Natural killer cell (primary cell): Measurements from ENCODE around the gene SCLY. TPM values are rescaled to one million over a fixed set of nuclear protein-coding genes. Genes with fewer than 3 reads are reported as not detected.
A peak's percentile ranks its signal among the peaks of the same experiment; 100 is the strongest.

Source experiments
- ATAC-seq, 3 donors: fragments of 150-1000 bp in 2 of 3; fragments of 200-7000 bp in 1 of 3; cut with Tn5 transposase; 1 replicate in 1 of 3; 2 replicates in 2 of 3; pipeline ENCODE4 v1.10.0; 2021; ENCODE audit warnings: mild to moderate bottlenecking in 2 of 3, moderate library complexity in 2 of 3
- DNase-seq, 2 donors: peaks; one replicate each; pipeline versions ENCODE4 v3.0.0 to v3.0.0-alpha.2; 2013 to 2021; ENCODE audit warnings: mixed read lengths in 1 of 2
- H3K27ac ChIP-seq: one replicate; pipeline ENCODE4 v1.5.1; 2013; ENCODE audit warnings: mild to moderate bottlenecking, low read length
- H3K27me3 ChIP-seq: one replicate; pipeline ENCODE4 v1.6.1; 2013; ENCODE audit warnings: low read length; ENCODE audit not compliant: control insufficient read depth, insufficient read depth
- H3K36me3 ChIP-seq: one replicate; pipeline ENCODE4 v1.6.1; 2013; ENCODE audit warnings: low read length; ENCODE audit not compliant: control insufficient read depth, insufficient read depth
- H3K4me1 ChIP-seq: one replicate; pipeline ENCODE4 v1.6.1; 2013; ENCODE audit warnings: low read length; ENCODE audit not compliant: control insufficient read depth, insufficient read depth
- H3K4me3 ChIP-seq: one replicate; pipeline ENCODE4 v1.5.1; 2013; ENCODE audit warnings: low read length
- H3K9me3 ChIP-seq: one replicate; pipeline ENCODE4 v1.6.1; 2013; ENCODE audit warnings: low read length; ENCODE audit not compliant: control insufficient read depth, insufficient read depth
- H3K27ac Mint-ChIP-seq, 2 donors: one replicate each; pipeline ENCODE4 v1.8.0; 2022; ENCODE audit warnings: mild to moderate bottlenecking in 2 of 2, mixed read lengths in 2 of 2, moderate library complexity in 1 of 2
- H3K27me3 Mint-ChIP-seq, 2 donors: one replicate each; pipeline ENCODE4 v1.8.0; 2022; ENCODE audit warnings: low read depth in 2 of 2, mixed read lengths in 2 of 2
- H3K36me3 Mint-ChIP-seq: one replicate; pipeline ENCODE4 v1.8.0; 2022; ENCODE audit warnings: mixed read lengths
- H3K4me1 Mint-ChIP-seq, 2 donors: one replicate each; pipeline ENCODE4 v1.8.0; 2022; ENCODE audit warnings: mixed read lengths in 2 of 2
- H3K4me3 Mint-ChIP-seq: one replicate; pipeline ENCODE4 v1.8.0; 2022; ENCODE audit warnings: mild to moderate bottlenecking, moderate library complexity, mixed read lengths
- H3K9me3 Mint-ChIP-seq, 2 donors: one replicate each; pipeline ENCODE4 v1.8.0; 2022; ENCODE audit warnings: mixed read lengths in 2 of 2
- CTCF ChIP-seq: fragments of 200-600 bp; IDR thresholded peaks from one replicate; pipeline ENCODE4 v1.8.0; 2022; ENCODE audit warnings: antibody characterized with exemption
- WGBS: methylation state at CpG from one replicate; pipeline ENCODE4 v1.1.7; 2013; ENCODE audit warnings: missing lambda C conversion rate; ENCODE audit not compliant: insufficient coverage; 5-methylcytosine and 5-hydroxymethylcytosine counted together
- intact Hi-C: fragments of 100-400 bp; cut with micrococcal nuclease; formaldehyde crosslinking; loops from one replicate; pipeline ENCODE4 v1.14.2; 2022
- total RNA-seq, 4 donors: library from RNA; stranded (reverse); fragments of 120-200 nt in 1 of 4; gene quantifications; one replicate each; pipeline versions ENCODE4 v1.2.3 to v1.2.4, GENCODE V29; 2013 to 2022

SCLY gene
- total RNA-seq, 3 donors from 2014 or later (not counting 1 experiment from before 2014, with no cell fraction given) = 16.3 to 24.6 (median 20.1) TPM

- no peak for DNase-seq
- Histone ChIP-seq H3K27ac (no peak overlapping the region), H3K4me3 (no peak overlapping the region), H3K9me3 (no peaks in the 10 kb centered on the region), H3K4me1 (peaks cover 9% of the 10 kb centered on the region), H3K36me3 (peaks cover 34% of the 10 kb centered on the region), H3K27me3 (no peaks in the 10 kb centered on the region)
- Mint-ChIP-seq H3K27ac (peak overlapping the region in 1 of 2 donors; percentile 29), H3K36me3 (no peaks in the 10 kb centered on the region), H3K4me3 (no peak overlapping the region), H3K9me3 (peaks cover 0 to 3% of the 10 kb centered on the region in 2 donors), H3K27me3 (no peaks in the 10 kb centered on the region), H3K4me1 (peaks cover 10 to 11% of the 10 kb centered on the region in 2 donors)
- ATAC-seq = no peak
- intact Hi-C loops = no loop called here
- no peak for TF ChIP-seq CTCF
- WGBS = 96% methylated on average over 6 of the region's 7 CpGs
Observed at GRCh38 chr2:238084761-238085160, 24.0 kb downstream of the SCLY start.

GRCh38 chr2:238085899-238086298 is 25.1 kb downstream of the SCLY start:
- Mint-ChIP-seq H3K27me3 (no peaks in the 10 kb centered on the region), H3K4me1 (peaks cover 10 to 11% of the 10 kb centered on the region in 2 donors), H3K27ac (peak overlapping the region; percentile 7 to 29), H3K36me3 (no peaks in the 10 kb centered on the region), H3K4me3 (no peak overlapping the region), H3K9me3 (no peaks in the 10 kb centered on the region)
- ATAC-seq = no peak
- Histone ChIP-seq H3K4me1 (peaks cover 9% of the 10 kb centered on the region), H3K27me3 (no peaks in the 10 kb centered on the region), H3K4me3 (no peak overlapping the region), H3K36me3 (peaks cover 30% of the 10 kb centered on the region), H3K27ac (no peak overlapping the region), H3K9me3 (no peaks in the 10 kb centered on the region)
- intact Hi-C loops = no loop called here
- WGBS = 100% methylated on average over 1 of the region's 3 CpGs
- TF ChIP-seq CTCF = no peak
- no peak for DNase-seq

- H3K27me3 ChIP-seq = no peaks in the 10 kb centered on the region
- no peak overlapping the region for H3K4me3 ChIP-seq
- intact Hi-C loops = no loop called here
- no peak overlapping the region for H3K27ac ChIP-seq
- peaks cover 18% of the 10 kb centered on the region for H3K36me3 ChIP-seq
- no peaks in the 10 kb centered on the region for H3K27me3 Mint-ChIP-seq
- ATAC-seq (peak in 1 of 3 donors; percentile 45), DNase-seq (no peak)
- peaks cover 10 to 11% of the 10 kb centered on the region in 2 donors for H3K4me1 Mint-ChIP-seq
- peak overlapping the region in 1 of 2 donors; percentile 19 for H3K27ac Mint-ChIP-seq
- no CpG with 5 or more reads among the region's 2 CpGs for WGBS
- H3K4me3 Mint-ChIP-seq = no peak overlapping the region
- H3K36me3 Mint-ChIP-seq = no peaks in the 10 kb centered on the region
- no peak for TF ChIP-seq CTCF
- H3K4me1 ChIP-seq = peaks cover 9% of the 10 kb centered on the region
- H3K9me3 Mint-ChIP-seq = no peaks in the 10 kb centered on the region
- H3K9me3 ChIP-seq = no peaks in the 10 kb centered on the region
Observed at GRCh38 chr2:238087211-238087610, 26.4 kb downstream of the SCLY start.

GRCh38 chr2:238090887-238091286 is 30.1 kb downstream of the SCLY start:
- Histone ChIP-seq H3K4me3 (no peak overlapping the region), H3K36me3 (peaks cover 2% of the 10 kb centered on the region), H3K27me3 (no peaks in the 10 kb centered on the region), H3K9me3 (no peaks in the 10 kb centered on the region), H3K27ac (no peak overlapping the region), H3K4me1 (peaks cover 9% of the 10 kb centered on the region)
- intact Hi-C loops = no loop called here
- Mint-ChIP-seq H3K36me3 (no peaks in the 10 kb centered on the region), H3K4me1 (peaks cover 10 to 11% of the 10 kb centered on the region in 2 donors), H3K9me3 (no peaks in the 10 kb centered on the region), H3K27me3 (no peaks in the 10 kb centered on the region), H3K4me3 (no peak overlapping the region), H3K27ac (no peak overlapping the region)
- DNase-seq (no peak), ATAC-seq (no peak)
- TF ChIP-seq CTCF = no peak
- 88% methylated on average over 4 of the region's 4 CpGs for WGBS
